ENCODE data around the gene MLLT10. TPM values are rescaled to one million over a fixed set of nuclear protein-coding genes. Genes with fewer than 3 reads are reported as not detected.
A peak's percentile ranks its signal among the peaks of the same experiment; 100 is the strongest.

Gene MLLT10
- polyA plus RNA-seq, 4 donors, result 8.9 to 34.3 (median 13.4) TPM

GRCh38 chr10:21521751-21522533 is 12.1 kb upstream of the MLLT10 start:
- WGBS, 3 donors, result 71 to 80% (median 79%) methylated on average over 3 to 4 of the region's 4 CpGs
- no peak for FAIRE-seq

GRCh38 chr10:21522631-21523406 is 11.2 kb upstream of the MLLT10 start:
- no peaks in the 10 kb centered on the region for H3K9me3 ChIP-seq (ENCODE audit: control insufficient read depth in 2 of 2, insufficient read depth in 1 of 2, low read depth in 1 of 2, low read length in 1 of 2)
- H3K4me1 ChIP-seq (ENCODE audit: control insufficient read depth in 3 of 3, insufficient read depth in 2 of 3, low read depth in 1 of 3, low read length in 2 of 3), result peaks cover 0 to 23% (median 0%) of the 10 kb centered on the region in 3 donors
- H3K27me3 ChIP-seq (ENCODE audit: control insufficient read depth in 3 of 3, insufficient read depth in 3 of 3, low read length in 3 of 3), result peaks cover 0 to 3% (median 0%) of the 10 kb centered on the region in 3 donors
- no peak overlapping the region for H3K4me3 ChIP-seq (ENCODE audit: low read depth in 1 of 3, low read length in 3 of 3)
- DNase-seq (no peak), FAIRE-seq (no peak)
- H3K27ac ChIP-seq (ENCODE audit: low read depth in 1 of 3, low read length in 2 of 3), result peak overlapping the region in 1 of 3 donors; percentile 99
- 71 to 80% (median 71%) methylated on average over 1 of the region's 1 CpG for WGBS, 3 donors
- H3K36me3 ChIP-seq (ENCODE audit: control insufficient read depth in 3 of 3, insufficient read depth in 2 of 3, low read depth in 1 of 3, low read length in 3 of 3), result no peaks in the 10 kb centered on the region

More at GRCh38 chr10:21521751-21522533, 12.1 kb upstream of the MLLT10 start:
- Histone ChIP-seq H3K36me3 (ENCODE audit: control insufficient read depth in 3 of 3, insufficient read depth in 2 of 3, low read depth in 1 of 3, low read length in 3 of 3) (no peaks in the 10 kb centered on the region), H3K27me3 (ENCODE audit: control insufficient read depth in 3 of 3, insufficient read depth in 3 of 3, low read length in 3 of 3) (peaks cover 0 to 4% (median 3%) of the 10 kb centered on the region in 3 donors), H3K4me1 (ENCODE audit: control insufficient read depth in 3 of 3, insufficient read depth in 2 of 3, low read depth in 1 of 3, low read length in 2 of 3) (peaks cover 0 to 23% (median 0%) of the 10 kb centered on the region in 3 donors), H3K9me3 (ENCODE audit: control insufficient read depth in 2 of 2, insufficient read depth in 1 of 2, low read depth in 1 of 2, low read length in 1 of 2) (no peaks in the 10 kb centered on the region), H3K27ac (ENCODE audit: low read depth in 1 of 3, low read length in 2 of 3) (no peak overlapping the region), H3K4me3 (ENCODE audit: low read depth in 1 of 3, low read length in 3 of 3) (no peak overlapping the region)
- DNase-seq, result no peak

GRCh38 chr10:21523557-21524008 is 10.4 kb upstream of the MLLT10 start:
- Histone ChIP-seq H3K4me3 (ENCODE audit: low read depth in 1 of 3, low read length in 3 of 3) (no peak overlapping the region), H3K27ac (ENCODE audit: low read depth in 1 of 3, low read length in 2 of 3) (peak overlapping the region in 1 of 3 donors; percentile 99), H3K36me3 (ENCODE audit: control insufficient read depth in 3 of 3, insufficient read depth in 2 of 3, low read depth in 1 of 3, low read length in 3 of 3) (no peaks in the 10 kb centered on the region), H3K27me3 (ENCODE audit: control insufficient read depth in 3 of 3, insufficient read depth in 3 of 3, low read length in 3 of 3) (peaks cover 0 to 3% (median 0%) of the 10 kb centered on the region in 3 donors), H3K9me3 (ENCODE audit: control insufficient read depth in 2 of 2, insufficient read depth in 1 of 2, low read depth in 1 of 2, low read length in 1 of 2) (no peaks in the 10 kb centered on the region), H3K4me1 (ENCODE audit: control insufficient read depth in 3 of 3, insufficient read depth in 2 of 3, low read depth in 1 of 3, low read length in 2 of 3) (peaks cover 0 to 23% (median 0%) of the 10 kb centered on the region in 3 donors)
- WGBS, 3 donors, result 60 to 70% (median 64%) methylated on average over 3 of the region's 3 CpGs
- FAIRE-seq (no peak), DNase-seq (peak in 1 of 2 donors; percentile 54)

- peaks cover 0 to 19% (median 0%) of the 10 kb centered on the region in 3 donors for H3K4me1 ChIP-seq (ENCODE audit: control insufficient read depth in 3 of 3, insufficient read depth in 2 of 3, low read depth in 1 of 3, low read length in 2 of 3)
- no peaks in the 10 kb centered on the region for H3K9me3 ChIP-seq (ENCODE audit: control insufficient read depth in 2 of 2, insufficient read depth in 1 of 2, low read depth in 1 of 2, low read length in 1 of 2)
- FAIRE-seq, result no peak
- 62 to 72% (median 70%) methylated on average over 7 of the region's 7 CpGs for WGBS, 3 donors
- peak overlapping the region in 1 of 3 donors; percentile 99 for H3K27ac ChIP-seq (ENCODE audit: low read depth in 1 of 3, low read length in 2 of 3)
- H3K36me3 ChIP-seq (ENCODE audit: control insufficient read depth in 3 of 3, insufficient read depth in 2 of 3, low read depth in 1 of 3, low read length in 3 of 3), result no peaks in the 10 kb centered on the region
- H3K27me3 ChIP-seq (ENCODE audit: control insufficient read depth in 3 of 3, insufficient read depth in 3 of 3, low read length in 3 of 3), result no peaks in the 10 kb centered on the region
- H3K4me3 ChIP-seq (ENCODE audit: low read depth in 1 of 3, low read length in 3 of 3), result peak overlapping the region in 1 of 3 donors; percentile 73
- DNase-seq, result no peak
These were observed 9.9 kb upstream of the MLLT10 start for GRCh38 chr10:21524131-21524525.

- Histone ChIP-seq H3K27me3 (ENCODE audit: control insufficient read depth in 3 of 3, insufficient read depth in 3 of 3, low read length in 3 of 3) (no peaks in the 10 kb centered on the region), H3K4me1 (ENCODE audit: control insufficient read depth in 3 of 3, insufficient read depth in 2 of 3, low read depth in 1 of 3, low read length in 2 of 3) (peaks cover 0 to 13% (median 0%) of the 10 kb centered on the region in 3 donors), H3K9me3 (ENCODE audit: control insufficient read depth in 2 of 2, insufficient read depth in 1 of 2, low read depth in 1 of 2, low read length in 1 of 2) (no peaks in the 10 kb centered on the region), H3K36me3 (ENCODE audit: control insufficient read depth in 3 of 3, insufficient read depth in 2 of 3, low read depth in 1 of 3, low read length in 3 of 3) (no peaks in the 10 kb centered on the region), H3K4me3 (ENCODE audit: low read depth in 1 of 3, low read length in 3 of 3) (peak overlapping the region in 2 of 3 donors; percentile 73 to 74), H3K27ac (ENCODE audit: low read depth in 1 of 3, low read length in 2 of 3) (peak overlapping the region; percentile 63 to 99 (median 98))
- peak; percentile 27 to 79 for DNase-seq
- WGBS, 3 donors, result 13 to 18% (median 14%) methylated on average over 23 of the region's 23 CpGs
- no peak for FAIRE-seq
These were observed 9.3 kb upstream of the MLLT10 start for GRCh38 chr10:21524526-21525366.

GRCh38 chr10:21525367-21526187 is 8.5 kb upstream of the MLLT10 start, which contains the start of gene SKIDA1:
SKIDA1 (minus strand) TSS chr10:21525682; CDS start chr10:21517822, 7,860 bp downstream.
- peak within 1 kb of the TSS; percentile 73 to 99 (median 98) for H3K27ac ChIP-seq (ENCODE audit: low read depth in 1 of 3, low read length in 2 of 3)
- 0 to 2% (median 1%) methylated on average over 38 to 64 of the region's 64 CpGs for WGBS, 3 donors
- no peaks in the 10 kb centered on the region for H3K27me3 ChIP-seq (ENCODE audit: control insufficient read depth in 3 of 3, insufficient read depth in 3 of 3, low read length in 3 of 3)
- DNase-seq (peak; percentile 60 to 94), FAIRE-seq (no peak)
- H3K4me1 ChIP-seq (ENCODE audit: control insufficient read depth in 3 of 3, insufficient read depth in 2 of 3, low read depth in 1 of 3, low read length in 2 of 3), result peaks cover 0 to 13% (median 0%) of the 10 kb centered on the region in 3 donors
- H3K9me3 ChIP-seq (ENCODE audit: control insufficient read depth in 2 of 2, insufficient read depth in 1 of 2, low read depth in 1 of 2, low read length in 1 of 2), result no peaks in the 10 kb centered on the region
- H3K4me3 ChIP-seq (ENCODE audit: low read depth in 1 of 3, low read length in 3 of 3), result peak within 1 kb of the TSS; percentile 67 to 74 (median 73)
- no peaks in the 10 kb centered on the region for H3K36me3 ChIP-seq (ENCODE audit: control insufficient read depth in 3 of 3, insufficient read depth in 2 of 3, low read depth in 1 of 3, low read length in 3 of 3)

GRCh38 chr10:21526188-21526859 is 7.7 kb upstream of the MLLT10 start:
- no peaks in the 10 kb centered on the region for H3K9me3 ChIP-seq (ENCODE audit: control insufficient read depth in 2 of 2, insufficient read depth in 1 of 2, low read depth in 1 of 2, low read length in 1 of 2)
- H3K27me3 ChIP-seq (ENCODE audit: control insufficient read depth in 3 of 3, insufficient read depth in 3 of 3, low read length in 3 of 3), result no peaks in the 10 kb centered on the region
- FAIRE-seq (no peak), DNase-seq (peak; percentile 23 to 87)
- peak overlapping the region; percentile 67 to 74 (median 73) for H3K4me3 ChIP-seq (ENCODE audit: low read depth in 1 of 3, low read length in 3 of 3)
- H3K27ac ChIP-seq (ENCODE audit: low read depth in 1 of 3, low read length in 2 of 3), result peak overlapping the region; percentile 73 to 99 (median 98)
- no peaks in the 10 kb centered on the region for H3K36me3 ChIP-seq (ENCODE audit: control insufficient read depth in 3 of 3, insufficient read depth in 2 of 3, low read depth in 1 of 3, low read length in 3 of 3)
- 0 to 1% (median 0%) methylated on average over 37 to 56 of the region's 56 CpGs for WGBS, 3 donors
- peaks cover 0 to 10% (median 0%) of the 10 kb centered on the region in 3 donors for H3K4me1 ChIP-seq (ENCODE audit: control insufficient read depth in 3 of 3, insufficient read depth in 2 of 3, low read depth in 1 of 3, low read length in 2 of 3)

All from small intestine (tissue), 7 donors.